Superior temporal gyrus (tissue), 1 donor: ENCODE measurements around the gene FGF12.
A peak's percentile ranks its signal among the peaks of the same experiment; 100 is the strongest.

ENCODE experiments used
- DNase-seq: peaks from one replicate; pipeline ENCODE4 v3.0.0-alpha.2; 2016; ENCODE audit errors: extremely low spot score

The FGF12 gene

DNA sequence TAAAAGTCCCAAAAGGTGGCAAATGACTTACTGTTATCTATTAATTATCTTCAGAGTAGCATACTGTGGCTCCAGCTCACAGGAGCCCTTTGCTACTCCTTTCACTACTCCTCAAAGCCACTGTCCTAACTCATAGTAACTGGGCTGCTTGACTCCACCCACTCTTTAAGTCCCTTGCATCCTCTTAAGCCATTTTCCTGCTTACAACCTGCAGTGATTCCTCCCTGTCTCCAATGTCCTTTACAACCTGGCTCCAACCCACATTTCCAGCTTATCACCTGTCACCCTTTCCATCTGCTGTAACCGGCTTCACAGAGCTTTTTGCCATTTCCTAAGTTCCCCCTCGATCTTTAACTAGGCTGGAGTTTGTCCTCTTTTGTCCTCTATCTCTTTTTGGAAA is 388.1 kb downstream of the FGF12 start:
- DNase-seq: no peak

DNA sequence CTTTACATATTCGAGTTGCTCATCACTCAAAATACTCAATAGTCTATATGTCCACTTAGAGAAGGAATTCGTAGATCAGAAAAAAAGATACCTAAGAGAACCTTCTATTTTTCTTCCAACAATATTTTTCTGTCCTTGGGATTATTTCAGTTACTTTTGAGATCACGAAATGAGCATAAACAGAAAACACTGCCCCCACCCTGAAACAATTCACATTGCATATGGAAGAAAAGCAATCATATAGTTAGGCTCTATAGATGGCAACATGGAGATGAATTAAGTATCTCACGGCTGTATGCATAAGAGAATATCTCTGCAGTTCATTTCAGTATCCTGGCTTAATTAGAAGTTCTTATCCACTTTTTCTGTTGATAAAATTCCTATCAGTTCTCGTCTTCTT is 391.1 kb downstream of the FGF12 start:
- no peak for DNase-seq

DNA sequence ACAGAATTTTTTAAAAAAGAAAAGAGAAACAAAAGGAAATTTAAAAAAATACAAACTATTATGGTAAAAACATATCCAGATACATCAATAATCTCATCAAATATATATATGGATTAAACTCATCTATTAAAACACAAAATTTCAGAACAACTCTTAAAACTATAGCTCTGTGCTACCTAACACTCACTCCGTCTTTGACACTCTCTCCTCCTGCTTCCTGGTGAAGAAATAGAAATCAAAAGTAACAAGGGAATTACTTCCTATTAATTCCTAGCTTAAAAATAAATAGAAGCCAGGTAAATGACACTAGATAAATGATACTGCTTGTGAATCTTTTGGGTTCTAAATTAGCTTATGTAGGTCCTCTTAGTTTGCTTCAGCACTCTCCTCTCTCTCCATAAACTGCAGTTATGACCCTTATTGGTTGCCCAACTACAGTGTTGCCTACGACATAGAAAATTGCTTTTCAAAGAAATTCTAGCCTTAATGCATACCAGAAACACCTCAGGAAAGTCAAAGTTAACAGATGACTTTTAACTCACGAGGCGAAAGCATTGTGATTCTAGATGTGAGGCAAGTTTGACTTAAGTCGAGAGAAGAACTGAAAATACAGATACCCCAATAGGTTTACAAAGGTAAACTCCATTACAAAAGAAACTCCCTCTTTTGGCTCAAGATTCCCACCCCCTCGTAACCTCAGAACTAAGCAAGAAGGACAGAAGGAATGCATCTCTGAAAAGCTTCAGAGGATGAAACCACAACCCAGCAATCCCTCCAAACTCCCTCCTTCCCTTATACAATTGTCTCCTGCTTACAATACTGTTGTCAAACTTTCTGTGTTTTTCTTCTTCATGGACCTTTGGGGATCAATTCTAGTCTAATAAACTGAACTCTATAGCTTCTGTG is 394.7 kb downstream of the FGF12 start:
- no peak for DNase-seq

DNA sequence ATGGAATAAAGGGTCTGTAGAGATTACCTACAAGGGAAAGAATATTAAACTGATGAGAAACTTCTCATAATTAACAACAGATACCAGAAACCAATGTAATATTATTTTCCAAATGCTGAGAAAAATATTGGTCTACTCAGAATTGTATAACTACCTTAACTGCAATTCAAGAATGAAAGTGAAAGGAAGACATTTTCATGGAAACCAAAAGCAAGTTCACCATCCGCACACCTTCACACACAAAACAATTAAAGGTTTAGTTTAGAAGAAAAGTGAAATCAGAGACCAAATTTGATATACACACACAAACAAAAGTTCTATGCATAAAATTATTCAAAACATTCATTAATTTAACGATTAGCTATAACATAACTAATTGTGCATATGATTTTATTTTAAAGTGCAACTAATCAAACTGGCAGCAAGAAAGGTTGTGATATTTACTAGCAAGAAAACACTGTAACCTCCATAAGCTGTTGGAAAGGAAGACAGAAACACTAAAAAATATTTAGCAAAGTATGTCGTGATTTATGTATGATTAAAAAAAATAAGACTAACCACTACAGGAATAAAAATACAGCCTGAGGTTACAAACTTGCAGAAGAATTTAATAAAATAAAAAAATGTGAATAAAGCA is 395.5 kb downstream of the FGF12 start:
- no peak for DNase-seq

DNA sequence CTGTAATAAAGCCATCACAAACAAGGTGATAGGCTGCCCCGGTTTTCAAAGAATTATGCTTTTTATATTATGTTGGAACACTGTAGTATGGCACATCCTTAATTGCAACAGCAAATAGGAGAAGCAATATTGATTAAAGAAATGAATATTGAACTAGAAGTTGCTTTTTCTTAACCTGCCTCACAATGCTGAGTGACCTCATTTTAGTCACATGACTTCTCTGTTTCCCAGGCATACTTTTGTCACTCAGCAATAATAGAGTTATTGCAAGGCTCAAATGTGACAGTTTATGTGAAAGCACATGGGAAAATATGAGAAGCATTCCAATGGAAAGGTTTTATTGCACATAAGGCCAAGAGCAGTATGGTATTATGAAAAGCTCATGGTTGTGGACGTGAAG is 400.7 kb downstream of the FGF12 start:
- DNase-seq: no peak

DNA sequence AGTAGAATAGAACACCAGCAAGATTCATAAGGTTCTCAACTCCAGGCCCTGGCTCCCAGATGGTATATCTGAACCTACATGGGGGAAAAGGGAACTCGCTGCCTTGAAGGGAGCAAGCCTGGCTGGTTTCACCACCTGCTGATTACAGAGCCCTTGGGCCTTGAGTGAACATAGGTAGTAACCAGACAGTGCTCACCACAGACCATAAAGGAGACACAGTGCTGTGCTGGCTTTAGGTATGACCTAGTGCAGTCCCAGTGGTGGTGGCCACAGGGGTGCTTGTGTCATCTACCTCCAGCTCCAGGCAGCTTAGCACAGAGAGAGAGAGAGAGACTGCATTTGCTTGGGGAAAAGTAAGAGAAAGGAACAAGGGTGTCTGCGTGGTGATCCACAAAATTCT is 409.8 kb downstream of the FGF12 start:
- no peak for DNase-seq

DNA sequence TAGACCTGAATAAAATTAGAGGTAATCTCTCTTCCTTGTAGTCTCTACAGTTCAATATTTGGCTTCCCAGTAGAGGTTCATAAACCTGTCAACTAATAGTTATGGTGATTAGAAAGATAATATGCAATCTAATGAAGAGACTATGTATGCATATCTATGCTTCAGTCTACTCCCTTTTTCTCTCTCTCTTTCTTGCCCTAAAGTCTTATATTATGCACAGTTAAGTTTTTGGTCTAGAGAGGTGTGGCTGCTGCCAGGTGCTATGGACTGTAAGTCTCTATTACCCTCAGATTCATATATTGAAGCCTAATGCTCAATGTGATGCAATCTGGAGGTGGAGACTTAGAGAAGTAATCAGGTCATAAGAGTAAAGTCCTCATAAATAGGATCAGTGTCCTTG is 413.7 kb downstream of the FGF12 start:
- DNase-seq: no peak

DNA sequence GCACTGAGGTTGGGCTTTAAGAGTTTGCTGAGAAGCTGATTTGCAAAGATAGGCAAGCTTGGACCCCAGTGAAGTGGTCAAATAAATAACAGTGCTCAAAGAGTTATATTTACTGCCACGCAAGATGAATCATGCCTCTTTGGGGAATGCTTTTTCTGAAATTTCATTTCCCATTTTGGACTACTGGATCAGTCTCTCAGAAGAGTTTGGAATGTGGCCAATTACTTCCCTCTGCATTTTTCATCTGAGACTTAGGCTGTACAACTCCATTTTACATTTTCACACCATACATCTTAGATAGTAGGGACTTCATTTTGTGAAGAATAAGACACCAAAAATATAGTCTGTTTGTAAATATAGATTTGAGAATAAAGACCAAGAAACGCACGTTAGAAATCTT is 419.7 kb downstream of the FGF12 start:
- DNase-seq: peak; percentile 49

DNA sequence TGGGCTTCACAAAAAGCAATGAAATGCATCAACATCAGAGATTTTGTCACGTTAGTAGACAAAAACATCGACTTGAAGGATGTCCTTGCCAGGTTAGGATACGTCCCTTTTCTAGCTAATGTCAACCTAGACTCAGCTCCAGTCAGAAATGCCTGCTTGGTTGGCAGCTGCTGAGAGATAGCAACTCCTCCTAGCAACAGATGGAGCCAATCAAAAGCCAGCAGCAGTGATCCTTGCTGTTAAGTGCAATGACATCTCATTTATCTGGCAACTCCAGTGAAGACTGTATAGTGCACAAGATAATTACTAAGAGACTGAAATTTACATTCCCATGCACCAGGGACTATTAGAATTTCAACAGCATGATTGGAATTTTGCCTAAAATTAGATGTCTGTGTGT is 424.1 kb downstream of the FGF12 start:
- DNase-seq: peak; percentile 56

DNA sequence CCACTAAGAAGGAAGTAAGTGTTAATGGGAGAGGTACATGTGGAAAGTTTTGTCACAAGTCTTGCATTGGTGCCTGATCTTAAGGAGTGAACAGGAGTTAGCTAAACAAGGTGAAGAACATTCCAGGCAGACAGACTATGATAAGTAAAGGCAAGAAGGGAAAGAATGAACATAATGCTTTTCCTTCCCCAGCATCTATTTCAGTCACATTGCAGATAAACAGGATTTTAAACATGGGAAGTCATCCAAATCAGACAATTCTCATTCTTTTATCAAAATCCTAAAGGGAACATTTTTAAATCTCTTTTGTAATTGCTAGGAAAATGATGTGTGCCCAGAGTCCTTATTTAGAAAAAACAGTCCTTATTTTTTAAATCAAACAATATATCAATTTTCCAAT is 424.6 kb downstream of the FGF12 start:
- DNase-seq: peak; percentile 58

DNA sequence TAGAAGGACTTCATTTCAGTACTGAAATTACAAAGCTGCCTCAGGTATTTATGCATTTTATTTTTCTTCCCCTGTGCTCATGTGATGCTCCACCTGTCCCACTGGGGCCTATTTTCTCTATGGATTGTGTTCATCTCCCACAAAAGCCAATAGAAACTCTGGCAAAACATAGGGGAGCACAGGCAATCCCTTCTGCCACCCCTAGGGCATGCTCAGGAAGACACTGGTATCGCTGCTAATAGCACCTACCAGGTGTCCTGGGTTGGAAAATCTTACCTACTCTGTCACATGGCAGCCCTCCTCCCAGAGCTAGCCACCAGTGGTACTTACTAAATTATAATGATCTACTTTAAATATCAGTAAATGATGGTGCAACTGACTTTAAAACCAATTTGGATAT is 427.4 kb downstream of the FGF12 start:
- DNase-seq: no peak

DNA sequence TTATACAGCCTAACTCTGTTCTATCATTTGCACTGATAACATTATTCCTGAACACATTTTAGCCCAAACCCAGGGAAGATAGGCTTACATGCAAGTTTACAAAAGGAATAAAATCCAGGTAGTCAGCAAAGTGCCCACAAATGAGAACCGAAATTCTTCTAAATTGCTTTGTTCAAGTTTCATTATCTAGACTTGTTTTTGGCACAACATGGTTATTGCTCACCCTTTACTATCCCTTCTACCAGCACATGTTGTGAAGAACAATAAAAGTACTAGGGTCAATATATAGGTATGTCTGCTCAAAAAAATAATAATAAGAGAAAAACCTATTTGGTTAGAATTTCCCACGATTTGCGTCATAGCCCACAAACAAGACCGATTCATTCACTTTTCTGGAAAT is 430.5 kb downstream of the FGF12 start:
- no peak for DNase-seq

DNA sequence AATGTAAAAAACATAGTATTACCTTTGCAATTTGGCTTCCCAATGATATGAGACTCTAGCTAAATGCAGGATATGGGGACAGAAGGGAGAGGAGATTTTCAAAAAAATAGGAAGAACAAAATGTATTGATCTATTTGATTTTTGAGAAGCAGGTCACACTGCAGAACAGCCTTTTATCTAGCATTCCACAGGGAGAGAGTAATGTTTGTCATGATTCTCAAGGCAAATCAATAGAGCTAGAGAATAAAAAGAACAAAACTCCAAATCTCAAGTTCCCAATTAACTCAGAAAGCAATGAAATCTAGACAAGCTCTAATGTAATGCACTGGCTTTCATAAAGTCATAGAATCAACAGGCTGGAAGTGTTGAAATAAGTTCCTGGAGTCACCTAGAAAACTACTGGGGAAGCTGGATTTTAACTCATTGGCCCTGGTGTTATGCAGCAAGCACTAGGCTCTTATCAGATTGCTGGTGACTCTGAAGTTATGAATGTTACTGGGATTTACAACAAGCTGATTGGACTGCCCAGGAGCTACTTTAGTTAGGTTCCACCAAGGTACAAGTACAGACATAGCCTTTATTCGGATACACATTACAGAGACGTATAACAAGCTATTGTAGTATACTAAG is 442.8 kb downstream of the FGF12 start:
- DNase-seq: no peak

DNA sequence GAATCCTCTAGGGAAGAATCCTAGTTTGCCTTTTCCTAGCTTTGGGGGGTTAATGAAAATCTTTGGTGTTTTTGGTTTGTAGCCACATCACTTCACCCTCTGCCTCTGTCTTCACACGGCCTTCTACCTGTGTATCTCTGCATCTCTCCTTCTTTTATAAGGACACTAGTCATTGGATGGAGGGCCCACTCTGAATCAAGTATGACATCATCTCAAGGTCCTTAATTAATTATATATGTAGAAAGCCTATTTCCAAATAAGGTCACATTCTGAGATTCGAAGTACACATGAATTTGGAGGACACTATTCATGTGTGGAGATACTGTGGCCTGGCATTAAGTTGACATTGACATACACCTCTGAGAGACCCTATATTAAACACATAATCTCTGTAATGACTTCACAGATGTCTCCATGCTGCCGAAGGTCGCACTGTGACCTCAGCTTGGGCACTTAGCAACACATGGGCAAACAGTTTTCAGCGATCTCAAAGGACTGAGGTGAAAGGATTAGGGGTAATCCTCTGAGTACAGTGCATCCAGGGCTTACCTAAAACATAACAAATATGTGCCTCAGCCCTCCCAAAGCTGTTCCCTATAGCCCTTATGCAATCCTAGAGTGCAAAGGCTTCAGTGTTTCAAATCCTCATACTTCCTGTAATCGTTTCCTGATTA is 446.0 kb downstream of the FGF12 start:
- DNase-seq: no peak

DNA sequence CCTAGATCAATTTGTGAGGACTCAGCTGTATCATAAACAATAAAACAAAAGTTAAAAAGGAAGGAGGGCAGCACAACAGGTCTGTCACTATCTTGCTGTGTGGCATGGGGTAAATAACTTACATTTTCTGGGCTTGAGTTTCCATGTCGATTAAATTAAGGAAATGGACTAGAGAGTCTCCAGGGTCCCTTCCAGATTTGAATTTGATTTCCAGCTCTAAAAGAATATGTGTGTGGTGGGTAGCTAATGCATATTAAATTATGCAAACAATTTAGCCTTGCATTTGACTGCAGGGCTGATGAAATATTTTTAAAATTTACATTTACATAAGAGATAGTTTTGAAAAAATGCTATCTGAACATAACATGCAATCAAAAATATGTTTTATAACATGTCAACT is 447.7 kb downstream of the FGF12 start:
- no peak for DNase-seq

DNA sequence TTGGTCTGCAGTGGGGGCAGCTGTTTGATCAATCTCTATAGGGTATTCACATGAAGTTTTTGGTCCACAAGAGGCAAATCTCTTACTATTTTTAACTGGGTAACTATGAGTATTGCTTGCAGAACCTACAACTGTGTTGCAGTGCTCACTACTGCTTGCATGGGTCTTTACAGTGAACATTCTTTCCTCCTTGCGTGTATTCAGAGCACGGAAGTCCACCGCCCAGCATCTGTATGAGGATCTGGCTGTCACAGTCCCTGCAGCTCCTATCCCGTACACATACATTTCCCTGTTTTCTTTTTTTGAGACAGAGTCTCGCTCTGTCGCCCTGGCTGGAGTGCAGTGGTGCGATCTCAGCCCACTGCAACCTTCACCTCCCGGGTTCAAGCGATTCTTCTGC is 449.9 kb downstream of the FGF12 start:
- no peak for DNase-seq

DNA sequence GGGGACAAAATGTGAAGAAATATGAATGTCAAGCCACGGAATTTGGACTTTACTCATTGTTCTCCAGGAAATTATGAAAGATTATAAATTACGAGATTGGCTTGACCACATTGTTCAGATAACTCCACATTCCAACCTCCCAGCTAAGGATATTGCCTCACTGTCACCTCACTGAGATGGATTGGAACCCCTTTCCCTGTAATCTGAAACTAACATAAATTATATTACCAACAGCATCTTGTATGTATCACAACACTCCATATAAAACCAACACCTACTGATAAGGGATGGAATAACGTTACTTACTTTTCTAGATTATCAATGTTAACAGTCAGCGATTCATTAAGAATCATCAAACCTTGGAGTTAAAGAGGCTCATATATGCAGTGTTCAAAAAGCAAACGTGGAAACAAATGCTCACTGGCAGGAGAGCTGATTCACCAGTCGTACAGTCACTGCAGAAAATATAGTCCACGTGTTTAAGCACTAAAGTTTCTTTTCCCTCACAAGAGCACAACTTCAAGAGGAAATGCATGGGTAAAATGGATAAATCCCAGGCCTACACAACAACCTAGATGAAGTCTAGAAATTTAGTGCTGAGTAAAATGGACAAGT is 451.5 kb downstream of the FGF12 start:
- no peak for DNase-seq

DNA sequence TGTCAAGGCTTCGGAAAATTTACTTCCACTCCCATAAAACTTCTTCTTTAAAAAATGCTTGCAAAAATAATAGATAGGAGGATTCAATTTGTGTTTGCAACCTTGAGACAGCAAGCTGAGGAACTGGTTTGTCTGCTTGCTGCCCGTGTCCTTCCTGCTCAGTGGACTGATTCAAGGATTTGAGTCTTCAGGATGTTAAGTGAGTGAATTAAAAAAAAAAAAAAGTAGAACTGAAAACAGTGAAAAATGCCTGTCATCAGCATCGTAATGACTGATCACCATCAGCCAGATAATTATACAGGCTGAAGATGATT is 453.7 kb downstream of the FGF12 start:
- DNase-seq: no peak

DNA sequence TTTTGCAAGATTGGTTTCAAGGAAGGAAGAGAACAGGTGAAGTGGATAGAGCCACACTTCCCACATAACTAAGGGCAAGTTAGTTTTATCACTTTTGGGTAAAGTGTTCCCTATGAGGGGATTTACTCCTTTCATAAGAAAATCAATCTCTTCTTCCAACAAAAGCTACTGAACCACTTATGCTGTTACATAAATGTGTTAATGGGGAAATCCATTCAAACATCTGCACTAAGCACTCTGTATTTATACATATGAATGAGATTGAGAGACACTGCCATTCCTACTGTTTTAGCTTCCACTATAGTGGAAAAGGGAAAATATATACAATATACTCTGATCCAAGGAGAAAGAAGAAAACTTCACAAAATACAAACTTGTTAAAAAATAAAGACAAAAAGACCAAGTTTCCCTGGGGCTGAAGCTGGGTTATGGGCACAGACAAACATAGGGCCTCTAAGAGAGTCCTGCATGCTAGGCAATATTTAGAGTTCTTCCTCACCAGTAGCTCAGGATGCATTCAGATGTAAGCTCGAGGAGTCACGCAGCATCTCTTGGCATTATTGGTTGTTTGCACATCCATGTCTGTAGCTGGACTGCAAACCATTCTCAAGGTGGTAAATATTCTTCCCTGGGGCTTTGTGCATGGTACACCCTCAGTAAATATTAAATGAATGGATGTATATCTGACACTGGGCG is 454.2 kb downstream of the FGF12 start:
- no peak for DNase-seq

DNA sequence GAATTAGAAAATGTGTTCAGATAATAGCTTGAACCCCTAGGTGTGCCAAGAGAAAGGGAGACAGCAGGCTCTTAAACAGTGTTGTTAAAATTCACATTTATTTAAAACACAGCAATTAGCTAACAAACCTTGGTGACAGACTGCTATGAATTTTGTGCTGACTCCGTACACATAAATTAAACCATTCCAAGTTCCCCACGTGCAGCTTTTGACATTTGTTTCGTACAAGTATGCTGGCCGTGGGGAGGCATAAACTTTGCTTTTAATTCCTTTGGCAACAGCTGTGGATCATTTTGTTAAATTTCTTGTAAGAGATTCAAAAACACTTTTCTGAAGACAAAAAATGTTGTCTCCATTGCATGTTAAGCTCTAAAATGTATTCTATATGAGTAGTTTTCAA is 465.3 kb downstream of the FGF12 start:
- DNase-seq: no peak

DNA sequence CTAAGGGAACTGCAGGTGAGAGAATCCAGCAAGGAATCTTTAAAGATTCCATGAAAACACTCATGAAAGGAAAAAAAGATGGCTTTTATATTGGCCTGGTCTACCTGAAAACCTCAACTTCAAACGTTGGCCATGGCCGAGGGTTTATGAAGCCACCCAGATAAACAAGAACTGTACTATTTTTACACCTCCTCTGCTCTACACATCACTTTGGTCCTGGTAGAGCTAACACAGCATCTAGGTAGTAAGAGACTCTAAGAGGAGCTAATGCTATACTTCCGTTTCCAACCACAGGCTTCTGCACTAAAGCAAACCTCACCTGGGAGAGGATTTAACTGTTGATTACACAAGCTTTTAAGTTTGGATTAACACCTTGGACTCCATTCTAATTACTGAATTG is 466.2 kb downstream of the FGF12 start:
- DNase-seq: no peak
